ENCODE results near the gene CSF1. TPM values are rescaled to one million over a fixed set of nuclear protein-coding genes. Genes with fewer than 3 reads are reported as not detected.

The CSF1 gene
- polyA plus RNA-seq, 1 of the 3 experiments (the other 2 are of a cell fraction), result 31.9 TPM

GRCh38 chr1:109894823-109895719, 15.6 kb upstream of the CSF1 start:
- no peak overlapping the region for H3K9ac ChIP-seq
- H3K4me1 ChIP-seq (ENCODE audit: control insufficient read depth in 1 of 2, insufficient read depth in 2 of 2, low read depth in 1 of 2, low read length in 1 of 2), result peaks cover 0 to 4% of the 10 kb centered on the region in 2 experiments; a peak in 2 of 4 replicates
- no peaks in the 10 kb centered on the region for H3K27me3 ChIP-seq (ENCODE audit: insufficient read depth)
- H4K20me1 ChIP-seq (ENCODE audit: insufficient read depth), result no peaks in the 10 kb centered on the region
- no peaks in the 10 kb centered on the region for H3K9me2 ChIP-seq
- no peak for DNase-seq
- no peaks in the 10 kb centered on the region for H3K36me3 ChIP-seq (replicated peaks in 1 of 2; ENCODE audit: control insufficient read depth in 1 of 2, insufficient read depth in 2 of 2, low read length in 1 of 2)
- no peaks in the 10 kb centered on the region for H3K79me2 ChIP-seq (ENCODE audit: insufficient read depth)
- H3K9me3 ChIP-seq, result no peaks in the 10 kb centered on the region
- no peak for TF ChIP-seq MEF2A (IDR thresholded peaks at IDR 0.05; ENCODE audit: borderline replicate concordance, low read depth)
- no peak for TF ChIP-seq FOSL2 (IDR thresholded peaks at IDR 0.05; ENCODE audit: borderline replicate concordance, low read depth)
- no peak for TF ChIP-seq SIN3A (IDR thresholded peaks at IDR 0.05; ENCODE audit: borderline replicate concordance, low read depth, low read length)
- TF ChIP-seq NRF1 (IDR thresholded peaks at IDR 0.05; ENCODE audit: low read depth, low read length), result no peak
- no peak for TF ChIP-seq TAF1 (IDR thresholded peaks at IDR 0.05; ENCODE audit: borderline replicate concordance, low read depth, low read length)
- TF ChIP-seq POLR2AphosphoS5 (IDR thresholded peaks at IDR 0.05; ENCODE audit: low read depth, low read length), result no peak
- TF ChIP-seq ELF1 (IDR thresholded peaks at IDR 0.05), result no peak
- no peak overlapping the region for H3K4me3 ChIP-seq (ENCODE audit: low read depth in 2 of 2, low read length in 1 of 2)
- no peak overlapping the region for H3K27ac ChIP-seq (ENCODE audit: low read depth in 2 of 2, low read length in 1 of 2)
- ChIA-PET POLR2A (no interaction called here), CTCF (no interaction called here)
- 0 out of 2 replicates have a peak overlapping the region, but pooled peaks have one; percentile 11 for H2AFZ ChIP-seq (ENCODE audit: low read depth)
- no peaks in the 10 kb centered on the region for H3F3A ChIP-seq (replicated peaks; ENCODE audit: insufficient read depth)
- H3K4me2 ChIP-seq, result no peak overlapping the region
- 72% methylated on average over 8 of the region's 8 CpGs for WGBS (ENCODE audit: low lambda C conversion rate)

- ChIA-PET CTCF (interaction anchor here (0.8 kb wide), 1 partner anchor 57 kb away, joined by 3 read pairs; no protein-coding TSS in a partner anchor), POLR2A (no interaction called here)
- no peaks in the 10 kb centered on the region for H3K36me3 ChIP-seq (replicated peaks in 1 of 2; ENCODE audit: control insufficient read depth in 1 of 2, insufficient read depth in 2 of 2, low read length in 1 of 2)
- no peak overlapping the region for H3K4me3 ChIP-seq (ENCODE audit: low read depth in 2 of 2, low read length in 1 of 2)
- DNase-seq, result no peak
- 0 out of 2 replicates have a peak overlapping the region, but pooled peaks have one; percentile 23 for H3K9ac ChIP-seq
- 59% methylated on average over 15 of the region's 16 CpGs for WGBS (ENCODE audit: low lambda C conversion rate)
- H3F3A ChIP-seq (replicated peaks; ENCODE audit: insufficient read depth), result no peaks in the 10 kb centered on the region
- H3K79me2 ChIP-seq (ENCODE audit: insufficient read depth), result no peaks in the 10 kb centered on the region
- no peaks in the 10 kb centered on the region for H3K27me3 ChIP-seq (ENCODE audit: insufficient read depth)
- H3K9me3 ChIP-seq, result no peaks in the 10 kb centered on the region
- no peaks in the 10 kb centered on the region for H4K20me1 ChIP-seq (ENCODE audit: insufficient read depth)
- H2AFZ ChIP-seq (ENCODE audit: low read depth), result 0 out of 2 replicates have a peak overlapping the region, but pooled peaks have one; percentile 11
- no peak overlapping the region for H3K27ac ChIP-seq (ENCODE audit: low read depth in 2 of 2, low read length in 1 of 2)
- peak overlapping the region; percentile 58 for H3K4me2 ChIP-seq
- peaks cover 0 to 4% of the 10 kb centered on the region in 2 experiments; a peak in 2 of 4 replicates for H3K4me1 ChIP-seq (ENCODE audit: control insufficient read depth in 1 of 2, insufficient read depth in 2 of 2, low read depth in 1 of 2, low read length in 1 of 2)
- H3K9me2 ChIP-seq, result no peaks in the 10 kb centered on the region
- TF ChIP-seq MAX (IDR thresholded peaks at IDR 0.05; ENCODE audit: low read depth) (no peak), RXRA (IDR thresholded peaks at IDR 0.05; ENCODE audit: borderline replicate concordance, low read depth) (peak; percentile 78; the same call in 1 of the 2 replicates), TEAD4 (IDR thresholded peaks at IDR 0.05; ENCODE audit: borderline replicate concordance, insufficient read depth) (no peak), PBX3 (IDR thresholded peaks at IDR 0.05) (0 out of 2 replicates have a peak, but pooled peaks have one; percentile 13), FOXM1 (IDR thresholded peaks at IDR 0.05; ENCODE audit: low read depth) (no peak), FOSL2 (IDR thresholded peaks at IDR 0.05; ENCODE audit: borderline replicate concordance, low read depth) (peak; percentile 74; the same call in 1 of the 2 replicates), TCF12 (IDR thresholded peaks at IDR 0.05) (peak; percentile 25; the same call in 1 of the 2 replicates), POLR2AphosphoS5 (IDR thresholded peaks at IDR 0.05; ENCODE audit: low read depth, low read length) (no peak), MEF2A (IDR thresholded peaks at IDR 0.05; ENCODE audit: borderline replicate concordance, low read depth) (peak; percentile 81; the same call in 1 of the 2 replicates), ELF1 (IDR thresholded peaks at IDR 0.05) (peak; percentile 35; the same call in 1 of the 2 replicates), YY1 (IDR thresholded peaks at IDR 0.05; ENCODE audit: low read depth) (no peak)
Observed at GRCh38 chr1:109895720-109896504, 14.7 kb upstream of the CSF1 start.

Data from SK-N-SH (cell line).